Subcutaneous abdominal adipose tissue (tissue), 5 donors: Measurements from ENCODE around the gene TP53TG5.

Experiments used
- H3K27ac ChIP-seq: one replicate; pipeline ENCODE4 v1.7.0; 2013; ENCODE audit warnings: low read depth, mild to moderate bottlenecking, inconsistent platforms, low read length, moderate library complexity
- H3K27me3 ChIP-seq, 5 donors: one replicate each; pipeline ENCODE4 v1.7.0; 2013; ENCODE audit warnings: low read length in 5 of 5, inconsistent platforms in 1 of 5; ENCODE audit not compliant: control insufficient read depth in 5 of 5, insufficient read depth in 4 of 5
- H3K36me3 ChIP-seq, 5 donors: one replicate each; pipeline ENCODE4 v1.7.0; 2013; ENCODE audit warnings: low read length in 5 of 5; ENCODE audit not compliant: control insufficient read depth in 5 of 5, insufficient read depth in 5 of 5
- H3K4me1 ChIP-seq, 5 donors: one replicate each; pipeline ENCODE4 v1.7.0; 2013; ENCODE audit warnings: low read length in 5 of 5, mild to moderate bottlenecking in 3 of 5, moderate library complexity in 1 of 5; ENCODE audit not compliant: control insufficient read depth in 5 of 5, insufficient read depth in 5 of 5
- H3K4me3 ChIP-seq, 5 donors: one replicate each; pipeline ENCODE4 v1.7.0; 2013; ENCODE audit warnings: low read length in 5 of 5, low read depth in 1 of 5
- H3K9ac ChIP-seq, 5 donors: one replicate each; pipeline ENCODE4 v1.7.0; 2013; ENCODE audit warnings: low read length in 5 of 5, mild to moderate bottlenecking in 4 of 5, moderate library complexity in 3 of 5
- H3K9me3 ChIP-seq, 5 donors: one replicate each; pipeline ENCODE4 v1.7.0; 2013; ENCODE audit warnings: low read length in 5 of 5; ENCODE audit not compliant: control insufficient read depth in 5 of 5
- donor health status: healthy.
- donor health status: healthy.
- donor health status: healthy.
- donor health status: healthy.
- donor health status: healthy.

The TP53TG5 gene

GRCh38 chr20:45415822-45416637 lies 37.9 kb upstream of the TP53TG5 start, which contains the start of gene PIGT:
PIGT (plus strand) TSS chr20:45416141; CDS start chr20:45416157, 16 bp downstream.
- Histone ChIP-seq H3K4me3 (peak within 1 kb of the TSS; percentile 91 to 97 (median 91)), H3K9me3 (no peaks in the 10 kb centered on the region), H3K9ac (peak within 1 kb of the TSS; percentile 77 to 96 (median 95)), H3K4me1 (peaks cover 4 to 34% (median 25%) of the 10 kb centered on the region in 5 donors), H3K36me3 (peaks cover 4 to 34% (median 32%) of the 10 kb centered on the region in 5 donors), H3K27ac (peak within 1 kb of the TSS; percentile 81), H3K27me3 (no peaks in the 10 kb centered on the region)

GRCh38 chr20:45413479-45413878 lies 35.4 kb upstream of the TP53TG5 start:
- no peak overlapping the region for H3K4me3 ChIP-seq
- H3K9me3 ChIP-seq = no peaks in the 10 kb centered on the region
- no peaks in the 10 kb centered on the region for H3K27me3 ChIP-seq
- H3K36me3 ChIP-seq = peaks cover 6 to 27% (median 22%) of the 10 kb centered on the region in 5 donors
- no peak overlapping the region for H3K9ac ChIP-seq
- H3K27ac ChIP-seq = no peak overlapping the region
- H3K4me1 ChIP-seq = peaks cover 4 to 29% (median 21%) of the 10 kb centered on the region in 5 donors

GRCh38 chr20:45412653-45413052 lies 34.5 kb upstream of the TP53TG5 start:
- H3K27ac ChIP-seq = no peak overlapping the region
- no peaks in the 10 kb centered on the region for H3K27me3 ChIP-seq
- no peak overlapping the region for H3K4me3 ChIP-seq
- no peak overlapping the region for H3K9ac ChIP-seq
- H3K9me3 ChIP-seq = no peaks in the 10 kb centered on the region
- H3K4me1 ChIP-seq = peaks cover 4 to 32% (median 29%) of the 10 kb centered on the region in 5 donors
- peaks cover 6 to 26% (median 18%) of the 10 kb centered on the region in 5 donors for H3K36me3 ChIP-seq

- H3K9ac ChIP-seq = no peak overlapping the region
- peaks cover 6 to 26% (median 18%) of the 10 kb centered on the region in 5 donors for H3K36me3 ChIP-seq
- H3K9me3 ChIP-seq = no peaks in the 10 kb centered on the region
- H3K27ac ChIP-seq = no peak overlapping the region
- H3K4me1 ChIP-seq = peaks cover 2 to 34% (median 27%) of the 10 kb centered on the region in 5 donors
- no peak overlapping the region for H3K4me3 ChIP-seq
- peaks cover 0 to 2% (median 0%) of the 10 kb centered on the region in 5 donors for H3K27me3 ChIP-seq
These were observed 32.8 kb upstream of the TP53TG5 start for GRCh38 chr20:45410887-45411286.

- Histone ChIP-seq H3K9me3 (no peaks in the 10 kb centered on the region), H3K4me3 (no peak overlapping the region), H3K27ac (no peak overlapping the region), H3K4me1 (peaks cover 4 to 34% (median 29%) of the 10 kb centered on the region in 5 donors), H3K9ac (no peak overlapping the region), H3K36me3 (peaks cover 6 to 26% (median 18%) of the 10 kb centered on the region in 5 donors), H3K27me3 (peaks cover 0 to 3% (median 2%) of the 10 kb centered on the region in 5 donors)
These were observed 31.6 kb upstream of the TP53TG5 start for GRCh38 chr20:45409521-45410272.

GRCh38 chr20:45408646-45409213 lies 30.6 kb upstream of the TP53TG5 start:
- Histone ChIP-seq H3K4me3 (peak overlapping the region in 2 of 5 donors; percentile 38 to 84), H3K9ac (no peak overlapping the region), H3K9me3 (no peaks in the 10 kb centered on the region), H3K4me1 (peaks cover 6 to 34% (median 29%) of the 10 kb centered on the region in 5 donors), H3K36me3 (peaks cover 6 to 26% (median 18%) of the 10 kb centered on the region in 5 donors), H3K27ac (peak overlapping the region; percentile 76), H3K27me3 (peaks cover 0 to 4% (median 2%) of the 10 kb centered on the region in 5 donors)

- Histone ChIP-seq H3K9ac (peak within 1 kb of the TSS in 3 of 5 donors; percentile 69 to 85 (median 75)), H3K9me3 (no peaks in the 10 kb centered on the region), H3K27ac (peak within 1 kb of the TSS; percentile 76), H3K4me3 (peak within 1 kb of the TSS; percentile 71 to 88 (median 84)), H3K36me3 (peaks cover 6 to 26% (median 18%) of the 10 kb centered on the region in 5 donors), H3K27me3 (peaks cover 0 to 4% (median 2%) of the 10 kb centered on the region in 5 donors), H3K4me1 (peaks cover 6 to 34% (median 29%) of the 10 kb centered on the region in 5 donors)
These were observed 29.9 kb upstream of the TP53TG5 start, which contains the start of gene DBNDD2 for GRCh38 chr20:45407783-45408645. DBNDD2 (plus strand) TSS chr20:45408289; CDS start chr20:45408468, 179 bp downstream.

- peak overlapping the region in 4 of 5 donors; percentile 69 to 85 (median 76) for H3K9ac ChIP-seq
- H3K36me3 ChIP-seq = peaks cover 6 to 25% (median 18%) of the 10 kb centered on the region in 5 donors
- H3K9me3 ChIP-seq = no peaks in the 10 kb centered on the region
- H3K27me3 ChIP-seq = peaks cover 0 to 4% (median 2%) of the 10 kb centered on the region in 5 donors
- H3K4me1 ChIP-seq = peaks cover 6 to 34% (median 29%) of the 10 kb centered on the region in 5 donors
- H3K4me3 ChIP-seq = peak overlapping the region; percentile 71 to 88 (median 84)
- H3K27ac ChIP-seq = peak overlapping the region; percentile 76
These were observed 29.1 kb upstream of the TP53TG5 start for GRCh38 chr20:45407067-45407745.
